Thoracic aorta (tissue), 2 donors: ENCODE results near the gene LRP1B. TPM values are rescaled to one million over a fixed set of nuclear protein-coding genes. Genes with fewer than 3 reads are reported as not detected.

Source experiments
- ATAC-seq: fragments of 150-250 bp; one replicate; pipeline ENCODE4 v1.8.0; 2017; ENCODE audit warnings: low read depth; ENCODE audit not compliant: insufficient number of reproducible peaks, low FRiP score
- DNase-seq: peaks from one replicate; pipeline ENCODE4 v3.0.0-alpha.2; 2020; ENCODE audit warnings: low spot score
- H3K27ac ChIP-seq, 2 donors: fragments of 200-600 bp; sonication (generic); 1 replicate in 1 of 2; 2 replicates in 1 of 2; pipeline ENCODE4 v1.5.1; 2016; ENCODE audit warnings: mild to moderate bottlenecking in 2 of 2, moderate library complexity in 2 of 2
- H3K27me3 ChIP-seq: fragments of 200-600 bp; sonication (generic); replicated peaks from 2 replicates; pipeline ENCODE4 v1.6.0; 2016; ENCODE audit warnings: mild to moderate bottlenecking; ENCODE audit not compliant: insufficient read depth
- H3K36me3 ChIP-seq: fragments of 200-600 bp; sonication (generic); one replicate; pipeline ENCODE4 v1.5.1; 2016
- H3K4me1 ChIP-seq, 2 donors: fragments of 200-600 bp; sonication (generic); 1 replicate in 1 of 2; 2 replicates in 1 of 2; pipeline versions ENCODE4 v1.5.1 to v1.6.0; 2016; ENCODE audit warnings: low read depth in 2 of 2, mild to moderate bottlenecking in 1 of 2; ENCODE audit not compliant: control insufficient read depth in 1 of 2
- H3K4me3 ChIP-seq: fragments of 200-600 bp; sonication (generic); 2 replicates; pipeline ENCODE4 v1.5.1; 2016; ENCODE audit warnings: mild to moderate bottlenecking
- H3K9me3 ChIP-seq: fragments of 200-600 bp; sonication (generic); 2 replicates; pipeline ENCODE4 v1.5.1; 2016
- total RNA-seq, 2 donors: library from RNA; depleted of rRNA; stranded (reverse); fragments of >200 nt; gene quantifications; one replicate each; pipeline versions ENCODE4 v1.1.0 to v1.2.3, GENCODE V29; 2016
- TF ChIP-seq, protein P1 (sequence below): fragments of 200-600 bp; sonication (generic); IDR thresholded peaks from one replicate; pipeline ENCODE4 v1.5.1; 2019; ENCODE audit warnings: antibody characterized with exemption

The LRP1B gene
- total RNA-seq, 2 donors from 2014 or later: 0.27 to 0.28 TPM

- no peaks in the 10 kb centered on the region for H3K9me3 ChIP-seq
- H3K27me3 ChIP-seq: no peaks in the 10 kb centered on the region
- ATAC-seq: no peak
- H3K36me3 ChIP-seq: no peaks in the 10 kb centered on the region
- DNase-seq: no peak
- H3K4me3 ChIP-seq: no peak overlapping the region
- H3K27ac ChIP-seq: no peak overlapping the region
- no peaks in the 10 kb centered on the region for H3K4me1 ChIP-seq
- TF ChIP-seq, protein P1, sequence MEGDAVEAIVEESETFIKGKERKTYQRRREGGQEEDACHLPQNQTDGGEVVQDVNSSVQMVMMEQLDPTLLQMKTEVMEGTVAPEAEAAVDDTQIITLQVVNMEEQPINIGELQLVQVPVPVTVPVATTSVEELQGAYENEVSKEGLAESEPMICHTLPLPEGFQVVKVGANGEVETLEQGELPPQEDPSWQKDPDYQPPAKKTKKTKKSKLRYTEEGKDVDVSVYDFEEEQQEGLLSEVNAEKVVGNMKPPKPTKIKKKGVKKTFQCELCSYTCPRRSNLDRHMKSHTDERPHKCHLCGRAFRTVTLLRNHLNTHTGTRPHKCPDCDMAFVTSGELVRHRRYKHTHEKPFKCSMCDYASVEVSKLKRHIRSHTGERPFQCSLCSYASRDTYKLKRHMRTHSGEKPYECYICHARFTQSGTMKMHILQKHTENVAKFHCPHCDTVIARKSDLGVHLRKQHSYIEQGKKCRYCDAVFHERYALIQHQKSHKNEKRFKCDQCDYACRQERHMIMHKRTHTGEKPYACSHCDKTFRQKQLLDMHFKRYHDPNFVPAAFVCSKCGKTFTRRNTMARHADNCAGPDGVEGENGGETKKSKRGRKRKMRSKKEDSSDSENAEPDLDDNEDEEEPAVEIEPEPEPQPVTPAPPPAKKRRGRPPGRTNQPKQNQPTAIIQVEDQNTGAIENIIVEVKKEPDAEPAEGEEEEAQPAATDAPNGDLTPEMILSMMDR: no peak
These were observed 431.2 kb downstream of the LRP1B start for GRCh38 chr2:141699573-141699972.

- no peaks in the 10 kb centered on the region for H3K9me3 ChIP-seq
- no peak overlapping the region for H3K27ac ChIP-seq
- no peaks in the 10 kb centered on the region for H3K4me1 ChIP-seq
- no peaks in the 10 kb centered on the region for H3K27me3 ChIP-seq
- H3K4me3 ChIP-seq: no peak overlapping the region
- TF ChIP-seq, protein P1: no peak
- no peak for DNase-seq
- no peaks in the 10 kb centered on the region for H3K36me3 ChIP-seq
- no peak for ATAC-seq
These were observed 432.3 kb downstream of the LRP1B start for GRCh38 chr2:141698500-141698899.

DNA sequence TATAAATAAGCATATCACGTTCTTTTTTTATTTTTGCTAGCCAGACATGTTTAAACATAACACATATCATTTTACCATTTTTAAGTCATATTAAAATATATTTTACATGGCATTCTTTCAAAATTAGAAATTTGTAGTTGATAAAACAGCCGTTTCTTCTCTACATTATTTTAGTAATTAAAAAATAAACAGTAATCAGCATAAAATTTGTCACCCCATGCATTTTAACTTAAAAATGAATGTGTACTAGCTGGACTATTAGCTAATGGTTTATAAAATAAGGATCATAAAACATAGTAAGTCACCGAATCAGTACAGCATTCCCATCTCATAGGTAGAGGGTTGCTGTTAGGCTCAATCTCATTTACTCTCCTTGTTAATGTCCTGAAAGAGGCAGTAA, 433.8 kb downstream of the LRP1B start:
- H3K36me3 ChIP-seq: no peaks in the 10 kb centered on the region
- no peak overlapping the region for H3K4me3 ChIP-seq
- no peak for ATAC-seq
- H3K27ac ChIP-seq: no peak overlapping the region
- no peaks in the 10 kb centered on the region for H3K27me3 ChIP-seq
- DNase-seq: no peak
- TF ChIP-seq, protein P1: no peak
- no peaks in the 10 kb centered on the region for H3K9me3 ChIP-seq
- H3K4me1 ChIP-seq: no peaks in the 10 kb centered on the region

GRCh38 chr2:141694180-141694579, 436.6 kb downstream of the LRP1B start:
- H3K27me3 ChIP-seq: no peaks in the 10 kb centered on the region

DNA sequence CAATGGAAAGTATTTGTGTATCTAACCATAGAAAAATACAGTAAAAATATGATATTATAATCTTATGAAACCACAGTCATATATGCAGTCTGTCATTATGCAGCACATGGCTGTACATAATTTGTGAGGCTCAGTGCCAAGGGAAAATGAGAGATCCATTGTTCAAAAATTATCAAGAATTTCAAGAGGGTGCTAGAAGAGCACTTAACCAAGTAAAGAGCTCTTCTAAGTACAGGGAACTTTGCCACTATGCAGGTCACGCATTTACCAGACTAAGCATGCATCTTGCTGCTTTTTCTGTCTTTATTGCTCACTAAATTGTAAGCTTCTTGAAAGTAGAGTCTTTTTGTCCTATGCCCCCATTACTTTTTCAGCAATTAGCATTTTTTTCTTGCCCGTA, 438.0 kb downstream of the LRP1B start:
- Histone ChIP-seq H3K36me3 (no peaks in the 10 kb centered on the region), H3K4me1 (no peaks in the 10 kb centered on the region), H3K4me3 (no peak overlapping the region), H3K9me3 (no peaks in the 10 kb centered on the region), H3K27ac (no peak overlapping the region), H3K27me3 (no peaks in the 10 kb centered on the region)
- ATAC-seq (no peak), DNase-seq (no peak)
- TF ChIP-seq, protein P1: no peak

More at GRCh38 chr2:141694180-141694579, 436.6 kb downstream of the LRP1B start:
- DNase-seq (no peak), ATAC-seq (no peak)
- Histone ChIP-seq H3K4me3 (no peak overlapping the region), H3K27ac (no peak overlapping the region), H3K36me3 (no peaks in the 10 kb centered on the region), H3K9me3 (no peaks in the 10 kb centered on the region), H3K4me1 (no peaks in the 10 kb centered on the region)
- TF ChIP-seq, protein P1: no peak
